LNCAP (cell line): ENCODE results near the gene SRSF6.

Experiments
- CTCF ChIP-seq: fragments of 450-650 bp; IDR thresholded peaks from 2 replicates; pipeline ENCODE4 v1.5.1; 2017; ENCODE audit warnings: mild to moderate bottlenecking

SRSF6 gene

DNA sequence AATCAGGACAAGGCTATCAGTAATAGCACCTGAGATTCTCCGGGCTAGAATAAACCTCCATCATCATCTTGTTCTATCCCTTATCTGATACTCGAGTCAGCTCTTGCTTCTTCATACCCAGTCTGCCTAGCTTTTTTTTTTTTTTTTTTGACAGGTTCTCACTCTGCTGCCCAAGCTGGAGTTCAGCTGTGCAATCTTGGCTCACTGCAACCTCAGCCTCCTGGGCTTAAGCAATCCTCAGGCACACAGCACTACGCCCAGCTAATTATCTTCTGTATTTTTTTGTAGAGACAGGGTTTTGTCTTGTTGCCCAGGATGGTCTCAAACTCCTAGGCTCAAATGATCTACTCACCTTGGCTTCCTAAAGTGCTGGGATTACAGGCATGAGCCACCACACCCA lies 19.5 kb downstream of the SRSF6 start:
- no peak for TF ChIP-seq CTCF

- no peak for TF ChIP-seq CTCF
Measured at GRCh38 chr20:43477619-43478018, 19.9 kb downstream of the SRSF6 start.

- TF ChIP-seq CTCF = no peak
Measured at GRCh38 chr20:43490038-43490437, 32.3 kb downstream of the SRSF6 start.

GRCh38 chr20:43492101-43492500 lies 34.4 kb downstream of the SRSF6 start:
- no peak for TF ChIP-seq CTCF

- TF ChIP-seq CTCF = no peak
Measured at GRCh38 chr20:43495388-43495787, 37.7 kb downstream of the SRSF6 start.

GRCh38 chr20:43506238-43506637 lies 48.5 kb downstream of the SRSF6 start:
- no peak for TF ChIP-seq CTCF

GRCh38 chr20:43507150-43508080 lies 49.7 kb downstream of the SRSF6 start, which contains the start of gene L3MBTL1:
TSS of gene L3MBTL1 (plus strand) at chr20:43507697. CDS start at chr20:43513504, 5,807 bp downstream.
- no peak for TF ChIP-seq CTCF
